Esophagus squamous epithelium (tissue), 5 donors: Measurements from ENCODE around the gene DIS3L2. TPM values are rescaled to one million over a fixed set of nuclear protein-coding genes. Genes with fewer than 3 reads are reported as not detected.

ENCODE experiments used
- DNase-seq: peaks from one replicate; lab custom pipeline; 2025; lab: John Stamatoyannopoulos, UW
- H3K27ac ChIP-seq, 4 donors: fragments of 200-600 bp; sonication (generic); one replicate each; pipeline ENCODE4 v1.5.1; 2016 to 2019; ENCODE audit warnings: mild to moderate bottlenecking in 1 of 4
- H3K27me3 ChIP-seq, 4 donors: fragments of 200-600 bp; sonication (generic); 1 replicate in 3 of 4; 2 replicates in 1 of 4; pipeline versions ENCODE4 v1.5.1 to v1.6.0; 2017 to 2021; ENCODE audit warnings: antibody characterized with exemption in 1 of 4
- H3K36me3 ChIP-seq, 3 donors: fragments of 200-600 bp; sonication (generic); one replicate each; pipeline ENCODE4 v1.5.1; 2016 to 2019
- H3K4me1 ChIP-seq, 3 donors: fragments of 200-600 bp; sonication (generic); one replicate each; pipeline ENCODE4 v1.5.1; 2017 to 2019
- H3K4me3 ChIP-seq, 4 donors: fragments of 200-600 bp; sonication (generic); 1 replicate in 3 of 4; 2 replicates in 1 of 4; pipeline ENCODE4 v1.5.1; 2016 to 2019; ENCODE audit warnings: mild to moderate bottlenecking in 2 of 4, moderate library complexity in 1 of 4
- H3K9me3 ChIP-seq, 3 donors: fragments of 200-600 bp; sonication (generic); one replicate each; pipeline ENCODE4 v1.5.1; 2016 to 2019
- POLR2A ChIP-seq, 4 donors: fragments of 450-650 bp; IDR thresholded peaks; one replicate each; pipeline ENCODE4 v1.6.1; 2017; ENCODE audit warnings: antibody characterized with exemption in 4 of 4, mild to moderate bottlenecking in 4 of 4, moderate library complexity in 3 of 4
- WGBS, 2 donors: methylation state at CpG; one replicate each; pipeline ENCODE4 v1.1.5; 2018; 5-methylcytosine and 5-hydroxymethylcytosine counted together
- intact Hi-C: fragments of 100-400 bp; cut with DNase I; formaldehyde crosslinking; loops from one replicate; pipeline ENCODE4 v1.15.0; 2022
- total RNA-seq, 4 donors: library from RNA; depleted of rRNA; stranded (reverse); fragments of >200 nt; gene quantifications; one replicate each; pipeline ENCODE4 v1.1.0, GENCODE V29; 2016
- TF ChIP-seq, protein P1 (sequence below), 6 experiments: fragments of 450-650 bp in 4 of 6; fragments of 200-600 bp in 2 of 6; sonication (generic) in 2 of 6; IDR thresholded peaks; one replicate each; pipeline ENCODE4 v1.5.1; 2016 to 2019; ENCODE audit warnings: antibody characterized with exemption in 6 of 6, mild to moderate bottlenecking in 4 of 6, moderate library complexity in 4 of 6
- donor health status: DM: yes; HTN: yes; CAD: no.

Gene DIS3L2
- total RNA-seq, 4 donors from 2014 or later = 14.5 to 42.8 (median 32.4) TPM

DNA sequence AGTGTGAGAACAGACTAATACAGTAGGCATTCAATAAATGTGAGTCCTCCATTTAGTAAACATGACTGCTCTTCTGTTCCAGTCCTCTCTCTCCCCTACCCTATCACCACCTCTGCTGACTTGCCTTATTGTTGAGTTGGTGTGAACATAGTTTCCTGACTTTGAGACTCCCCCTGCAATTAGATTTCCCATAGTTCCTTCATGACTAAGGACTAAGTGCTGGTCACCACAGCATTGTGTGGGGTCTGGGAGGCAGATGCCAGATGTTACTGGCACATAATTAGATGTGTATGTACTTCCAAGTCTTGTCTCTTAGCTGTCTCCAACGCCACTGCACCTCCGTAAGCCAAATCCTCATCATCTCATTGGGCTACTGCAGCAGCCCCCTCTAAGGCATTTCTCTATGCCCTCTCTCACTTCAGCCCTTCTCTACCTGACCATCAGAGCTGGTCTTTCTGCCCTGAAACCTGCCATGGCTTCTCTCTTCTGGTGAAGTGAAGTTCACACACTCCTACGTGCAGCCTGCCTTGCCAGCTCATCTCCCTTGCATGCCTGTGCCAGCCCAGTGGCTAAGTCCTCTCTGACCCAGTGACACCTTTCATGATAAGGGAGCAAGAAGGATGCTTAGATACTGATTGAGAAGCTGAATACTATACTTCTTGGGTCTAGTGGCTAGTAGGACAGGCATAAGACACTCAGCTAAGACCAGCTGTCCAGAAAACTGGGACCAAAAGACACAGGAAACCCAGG, 335.4 kb downstream of the DIS3L2 start:
- no peak for TF ChIP-seq POLR2A (IDR thresholded peaks at IDR 0.05)
- TF ChIP-seq, protein P1, sequence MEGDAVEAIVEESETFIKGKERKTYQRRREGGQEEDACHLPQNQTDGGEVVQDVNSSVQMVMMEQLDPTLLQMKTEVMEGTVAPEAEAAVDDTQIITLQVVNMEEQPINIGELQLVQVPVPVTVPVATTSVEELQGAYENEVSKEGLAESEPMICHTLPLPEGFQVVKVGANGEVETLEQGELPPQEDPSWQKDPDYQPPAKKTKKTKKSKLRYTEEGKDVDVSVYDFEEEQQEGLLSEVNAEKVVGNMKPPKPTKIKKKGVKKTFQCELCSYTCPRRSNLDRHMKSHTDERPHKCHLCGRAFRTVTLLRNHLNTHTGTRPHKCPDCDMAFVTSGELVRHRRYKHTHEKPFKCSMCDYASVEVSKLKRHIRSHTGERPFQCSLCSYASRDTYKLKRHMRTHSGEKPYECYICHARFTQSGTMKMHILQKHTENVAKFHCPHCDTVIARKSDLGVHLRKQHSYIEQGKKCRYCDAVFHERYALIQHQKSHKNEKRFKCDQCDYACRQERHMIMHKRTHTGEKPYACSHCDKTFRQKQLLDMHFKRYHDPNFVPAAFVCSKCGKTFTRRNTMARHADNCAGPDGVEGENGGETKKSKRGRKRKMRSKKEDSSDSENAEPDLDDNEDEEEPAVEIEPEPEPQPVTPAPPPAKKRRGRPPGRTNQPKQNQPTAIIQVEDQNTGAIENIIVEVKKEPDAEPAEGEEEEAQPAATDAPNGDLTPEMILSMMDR (IDR thresholded peaks at IDR 0.05) = no peak
- DNase-seq = no peak
- peaks cover 0 to 38% (median 0%) of the 10 kb centered on the region in 3 donors for H3K36me3 ChIP-seq
- 76 to 82% methylated on average over 3 of the region's 3 CpGs for WGBS, 2 donors
- no peaks in the 10 kb centered on the region for H3K27me3 ChIP-seq
- peaks cover 0 to 33% (median 0%) of the 10 kb centered on the region in 3 donors for H3K4me1 ChIP-seq
- H3K27ac ChIP-seq = no peak overlapping the region
- H3K9me3 ChIP-seq = no peaks in the 10 kb centered on the region
- H3K4me3 ChIP-seq = no peak overlapping the region
- intact Hi-C loops = no loop called here

DNA sequence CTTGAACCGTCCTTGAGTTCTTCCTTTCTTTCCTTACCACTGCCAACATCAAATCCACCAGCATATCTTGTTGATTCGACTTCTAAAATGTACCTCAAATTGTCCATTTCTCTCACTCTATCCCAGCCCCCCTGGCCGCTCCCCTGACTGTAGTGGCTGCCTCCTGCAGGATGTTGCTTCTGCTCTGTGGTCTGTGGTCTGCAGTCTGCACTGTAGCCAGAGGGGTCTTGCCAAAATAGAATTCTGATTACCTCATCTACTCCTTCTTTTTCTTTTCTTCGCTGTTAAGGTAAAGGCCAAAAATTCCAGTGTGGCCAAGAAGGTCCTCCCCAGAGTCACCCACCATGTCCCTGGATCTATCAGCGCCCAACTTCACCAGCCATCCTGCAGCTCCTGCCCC, 337.6 kb downstream of the DIS3L2 start:
- Histone ChIP-seq H3K4me1 (peaks cover 0 to 19% (median 0%) of the 10 kb centered on the region in 3 donors), H3K36me3 (peaks cover 0 to 52% (median 0%) of the 10 kb centered on the region in 3 donors), H3K27me3 (no peaks in the 10 kb centered on the region), H3K4me3 (no peak overlapping the region), H3K9me3 (no peaks in the 10 kb centered on the region), H3K27ac (no peak overlapping the region)
- no peak for TF ChIP-seq POLR2A (IDR thresholded peaks at IDR 0.05)
- TF ChIP-seq, protein P1 (IDR thresholded peaks at IDR 0.05) = no peak
- WGBS, 2 donors = 80 to 83% methylated on average over 5 of the region's 5 CpGs
- DNase-seq = no peak
- intact Hi-C loops = no loop called here

DNA sequence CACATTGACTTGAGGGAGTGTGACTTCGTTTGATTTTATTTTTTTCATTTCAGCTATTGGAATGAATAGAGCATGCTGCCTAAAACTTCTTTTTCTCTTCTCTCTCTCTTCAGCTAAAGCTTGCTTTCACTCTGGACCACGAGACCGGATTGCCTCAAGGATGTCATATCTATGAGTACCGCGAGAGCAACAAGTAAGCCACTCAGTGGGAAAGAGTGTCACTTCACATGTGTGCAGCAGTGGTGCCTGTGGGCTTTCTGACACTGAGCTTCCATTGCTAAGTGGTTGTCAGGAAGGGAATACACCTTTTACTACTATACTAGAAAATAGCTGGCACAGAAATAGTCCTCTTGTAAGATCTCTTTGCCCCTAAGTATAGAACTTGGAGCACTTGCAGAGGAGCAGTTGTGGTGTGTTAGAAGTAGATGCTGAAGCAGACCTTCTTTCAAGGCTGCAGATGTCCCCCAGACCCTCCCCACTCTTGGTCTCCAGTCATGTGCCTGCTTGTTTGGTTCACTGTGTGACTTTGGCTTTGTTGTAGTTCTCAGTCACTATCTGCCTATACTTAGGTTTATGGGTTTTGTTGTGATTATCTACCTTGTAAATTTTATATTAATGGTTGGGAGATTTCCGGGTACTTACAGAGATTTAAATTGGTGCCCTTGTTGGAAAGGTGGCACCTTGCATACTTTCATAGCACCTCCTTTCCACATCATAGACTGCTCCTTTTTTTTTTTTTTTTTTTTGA, 338.6 kb downstream of the DIS3L2 start:
- Histone ChIP-seq H3K27ac (no peak overlapping the region), H3K36me3 (peaks cover 0 to 62% (median 0%) of the 10 kb centered on the region in 3 donors), H3K4me1 (peaks cover 0 to 14% (median 0%) of the 10 kb centered on the region in 3 donors), H3K4me3 (no peak overlapping the region), H3K9me3 (no peaks in the 10 kb centered on the region), H3K27me3 (no peaks in the 10 kb centered on the region)
- intact Hi-C loops = no loop called here
- no peak for DNase-seq
- no peak for TF ChIP-seq POLR2A (IDR thresholded peaks at IDR 0.05)
- TF ChIP-seq, protein P1 (IDR thresholded peaks at IDR 0.05) = no peak
- WGBS, 2 donors = 86 to 93% methylated on average over 6 of the region's 6 CpGs

DNA sequence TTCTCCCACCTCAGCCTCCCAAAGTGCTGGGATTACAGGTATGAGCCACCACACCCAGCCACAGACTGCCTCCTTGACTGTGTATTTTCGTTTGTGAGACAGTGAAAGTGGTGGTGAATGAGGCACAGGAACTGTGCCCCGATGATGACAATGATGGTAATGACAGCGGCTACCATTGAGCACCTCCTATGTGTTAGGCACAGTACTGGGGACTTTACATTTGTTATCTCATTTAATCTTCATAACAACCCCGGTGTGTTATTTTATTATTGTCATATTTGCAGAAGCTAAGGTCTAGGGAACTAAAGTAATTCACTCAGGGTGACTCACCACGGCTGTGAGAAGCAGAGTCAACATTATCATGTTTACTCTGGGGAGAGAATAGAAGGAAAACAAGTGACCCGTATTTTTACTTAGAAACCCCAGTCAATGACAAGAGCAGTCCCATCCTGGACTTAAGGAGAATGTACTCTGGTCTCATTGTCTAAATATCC, 339.4 kb downstream of the DIS3L2 start:
- H3K9me3 ChIP-seq = no peaks in the 10 kb centered on the region
- WGBS, 2 donors = 53 to 74% methylated on average over 5 to 6 of the region's 6 CpGs
- H3K4me1 ChIP-seq = peaks cover 0 to 6% (median 0%) of the 10 kb centered on the region in 3 donors
- DNase-seq = no peak
- no peaks in the 10 kb centered on the region for H3K27me3 ChIP-seq
- TF ChIP-seq, protein P1 (IDR thresholded peaks at IDR 0.05) = no peak
- no peak for TF ChIP-seq POLR2A (IDR thresholded peaks at IDR 0.05)
- H3K27ac ChIP-seq = no peak overlapping the region
- no peak overlapping the region for H3K4me3 ChIP-seq
- intact Hi-C loops = no loop called here
- peaks cover 0 to 68% (median 0%) of the 10 kb centered on the region in 3 donors for H3K36me3 ChIP-seq

DNA sequence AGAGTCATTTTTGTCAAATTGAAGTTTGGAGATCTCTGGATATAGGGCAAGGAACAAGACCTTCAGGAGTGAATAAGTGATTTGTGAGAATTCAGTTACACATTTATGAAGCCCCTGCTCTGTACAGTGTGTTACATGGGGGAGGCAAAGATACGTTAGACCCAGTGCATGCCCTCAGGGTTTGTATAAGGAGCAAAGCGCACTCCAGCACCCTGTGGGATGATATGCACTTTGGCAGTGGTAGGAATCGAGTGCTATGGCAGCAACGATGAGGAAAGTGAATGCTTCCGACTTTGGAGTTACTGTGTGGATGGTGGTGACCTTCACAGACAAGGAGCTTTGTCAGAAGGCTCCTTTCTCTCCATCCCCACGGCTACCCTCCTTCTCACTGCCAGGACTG, 342.7 kb downstream of the DIS3L2 start:
- WGBS, 2 donors = 91 to 95% methylated on average over 6 of the region's 6 CpGs
- peaks cover 0 to 67% (median 0%) of the 10 kb centered on the region in 3 donors for H3K36me3 ChIP-seq

More for the DNA sequence above, 342.7 kb downstream of the DIS3L2 start:
- no peak for DNase-seq
- Histone ChIP-seq H3K27ac (no peak overlapping the region), H3K27me3 (no peaks in the 10 kb centered on the region), H3K4me3 (no peak overlapping the region), H3K9me3 (no peaks in the 10 kb centered on the region), H3K4me1 (peaks cover 0 to 17% (median 3%) of the 10 kb centered on the region in 3 donors)
- intact Hi-C loops = no loop called here
- no peak for TF ChIP-seq POLR2A (IDR thresholded peaks at IDR 0.05)
- TF ChIP-seq, protein P1 (IDR thresholded peaks at IDR 0.05) = no peak
